PC-3 (cell line): ENCODE data around the gene TRMO.
"Not testable (repeated sequence)": the region's sequence is repeated elsewhere in the genome, so short reads cannot be mapped to it uniquely, and the experiment has no call there.

Experiments used
- CTCF ChIP-seq: fragments of 300-600 bp; sonication (generic); conservative IDR thresholded peaks from 2 replicates; pipeline ENCODE4 v1.5.1; 2017; ENCODE audit warnings: antibody characterized with exemption, low read depth, mild to moderate bottlenecking, low read length
- EZH2 ChIP-seq: fragments of 300-600 bp; sonication (generic); IDR thresholded peaks from one replicate; pipeline ENCODE4 v1.6.1; 2017; ENCODE audit warnings: antibody characterized with exemption, mild to moderate bottlenecking, low read length; ENCODE audit not compliant: unreplicated experiment

GRCh38 chr9:97945470-97945869 is 23.2 kb upstream of the TRMO start:
- TF ChIP-seq CTCF, EZH2: not testable (repeated sequence)
